Activated T-cell treated with anti-CD3 and anti-CD28 coated beads, Interleukin-2, amount 50 U/mL, for 72 hours (primary cell): ENCODE results near the gene HACD2. TPM values are rescaled to one million over a fixed set of nuclear protein-coding genes. Genes with fewer than 3 reads are reported as not detected.

Source experiments
- ATAC-seq, 2 donors: fragments of 150-1000 bp; cut with Tn5 transposase; replicated peaks in 1 of 2; 2 replicates each; pipeline ENCODE4 v1.10.0; 2021; ENCODE audit warnings: moderate library complexity in 2 of 2, mild to moderate bottlenecking in 1 of 2
- DNase-seq, 2 donors: peaks; one replicate each; pipeline ENCODE4 v3.0.0; 2021 to 2022; ENCODE audit warnings: mixed read lengths in 1 of 2
- H3K27ac Mint-ChIP-seq: one replicate; pipeline ENCODE4 v1.8.0; 2022; ENCODE audit warnings: mild to moderate bottlenecking, moderate library complexity, mixed read lengths
- H3K27me3 Mint-ChIP-seq: one replicate; pipeline ENCODE4 v1.8.0; 2022; ENCODE audit warnings: low read depth, mixed read lengths
- H3K36me3 Mint-ChIP-seq, 2 donors: one replicate each; pipeline ENCODE4 v1.8.0; 2022; ENCODE audit warnings: mixed read lengths in 2 of 2, mild to moderate bottlenecking in 1 of 2; ENCODE audit not compliant: insufficient read depth in 2 of 2
- H3K4me1 Mint-ChIP-seq: one replicate; pipeline ENCODE4 v1.8.0; 2022; ENCODE audit warnings: low read depth, mixed read lengths
- H3K4me3 Mint-ChIP-seq, 2 donors: one replicate each; pipeline ENCODE4 v1.8.0; 2022; ENCODE audit warnings: mild to moderate bottlenecking in 2 of 2, mixed read lengths in 2 of 2, moderate library complexity in 2 of 2
- H3K9me3 Mint-ChIP-seq, 2 donors: one replicate each; pipeline ENCODE4 v1.8.0; 2022; ENCODE audit warnings: mixed read lengths in 2 of 2
- total RNA-seq, 2 donors: library from RNA; stranded (reverse); gene quantifications; one replicate each; pipeline ENCODE4 v1.2.3, GENCODE V29; 2022

The HACD2 gene
- total RNA-seq, 2 donors from 2014 or later: 27.1 to 30.0 TPM

DNA sequence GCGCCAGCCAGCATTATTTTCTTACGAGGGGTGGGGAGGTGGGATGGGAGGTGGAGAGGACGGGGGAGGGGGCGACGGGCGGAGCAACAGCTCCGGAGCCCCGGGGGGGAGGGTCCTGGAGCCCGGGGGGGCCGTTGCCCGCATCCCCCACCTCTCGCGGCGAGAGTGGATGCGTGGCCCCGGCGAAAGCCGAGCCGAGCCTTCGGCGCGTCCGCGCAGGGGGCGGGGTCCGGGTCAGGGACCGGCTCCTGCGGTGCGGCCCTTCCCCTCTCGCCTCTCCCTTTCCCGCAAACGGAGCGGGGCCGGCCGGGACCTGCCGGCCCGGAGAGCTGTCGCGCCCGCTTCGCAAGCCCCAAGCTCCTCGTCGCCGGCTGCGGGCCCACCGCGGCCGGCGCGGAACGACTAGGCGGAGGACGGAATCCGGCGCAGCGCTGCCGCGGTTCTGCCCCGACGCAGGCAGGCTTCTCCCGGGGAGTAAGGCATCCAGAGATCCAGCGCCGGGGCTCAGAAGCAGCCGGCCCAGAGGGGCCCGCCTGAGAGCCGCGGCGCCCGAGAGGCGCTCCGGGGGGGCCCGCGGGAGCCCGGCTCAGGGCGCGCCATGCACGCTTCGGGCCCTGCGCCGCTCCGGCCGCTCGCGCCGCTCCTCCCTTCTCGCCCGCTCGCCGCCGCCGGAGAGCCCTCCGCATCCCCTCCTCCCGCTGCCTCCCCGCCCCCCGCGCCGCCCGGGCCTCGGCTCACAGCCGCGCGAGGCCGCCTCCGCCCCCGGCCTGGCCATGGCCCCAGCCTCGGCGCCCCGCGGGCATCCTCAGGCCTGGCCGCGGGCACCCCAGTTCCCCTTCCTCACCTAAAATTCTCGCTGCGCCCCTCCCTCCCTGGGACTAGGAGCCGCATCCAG lies 135.5 kb downstream of the HACD2 start:
- Mint-ChIP-seq H3K9me3 (no peaks in the 10 kb centered on the region), H3K4me1 (no peaks in the 10 kb centered on the region), H3K27me3 (peaks cover 58% of the 10 kb centered on the region), H3K36me3 (peaks cover 1 to 2% of the 10 kb centered on the region in 2 donors), H3K27ac (no peak overlapping the region), H3K4me3 (peak overlapping the region; percentile 54 to 74)
- peak; percentile 34 to 49 for ATAC-seq
- DNase-seq: peak; percentile 14 to 16

DNA sequence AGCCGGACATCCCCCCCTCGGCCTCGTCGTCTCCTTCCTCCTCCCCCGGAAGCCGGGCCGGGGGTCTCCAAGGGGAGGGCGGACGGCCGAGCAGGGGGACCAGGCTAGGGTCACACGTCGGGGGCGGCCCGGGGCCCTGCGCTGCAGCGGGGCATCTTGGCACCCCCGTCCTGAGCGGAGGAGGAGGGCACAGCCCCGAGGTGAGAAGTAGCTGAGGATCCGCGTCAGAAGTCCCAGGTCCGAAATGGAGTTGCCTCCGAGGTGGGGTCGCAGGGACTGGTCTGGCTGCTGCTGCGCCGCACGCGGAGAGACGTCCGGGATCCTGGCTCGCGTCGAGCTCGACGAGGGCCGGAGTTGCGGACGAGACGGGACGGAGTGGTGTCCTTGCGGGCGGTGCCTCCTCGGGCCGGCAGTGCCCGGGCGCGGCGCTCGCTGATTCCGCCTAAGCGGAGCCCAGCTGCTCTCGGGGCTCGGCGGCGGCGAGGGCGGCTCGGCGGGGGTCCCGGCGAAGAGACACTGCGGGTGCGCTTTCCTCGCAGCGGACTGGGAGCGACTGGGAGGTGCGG lies 136.2 kb downstream of the HACD2 start, which contains the start of gene ADCY5:
Gene ADCY5 (minus strand): TSS at position 555 of the 566 bp plus-strand sequence. CDS start 545 bp downstream, at position 10.
- DNase-seq (peak; percentile 4 to 9), ATAC-seq (peak in 1 of 2 donors; percentile 23)
- H3K27me3 Mint-ChIP-seq: peaks cover 58% of the 10 kb centered on the region
- peaks cover 1 to 2% of the 10 kb centered on the region in 2 donors for H3K36me3 Mint-ChIP-seq
- peak within 1 kb of the TSS; percentile 54 to 74 for H3K4me3 Mint-ChIP-seq
- H3K9me3 Mint-ChIP-seq: no peaks in the 10 kb centered on the region
- no peaks in the 10 kb centered on the region for H3K4me1 Mint-ChIP-seq
- no peak within 1 kb of the TSS for H3K27ac Mint-ChIP-seq

DNA sequence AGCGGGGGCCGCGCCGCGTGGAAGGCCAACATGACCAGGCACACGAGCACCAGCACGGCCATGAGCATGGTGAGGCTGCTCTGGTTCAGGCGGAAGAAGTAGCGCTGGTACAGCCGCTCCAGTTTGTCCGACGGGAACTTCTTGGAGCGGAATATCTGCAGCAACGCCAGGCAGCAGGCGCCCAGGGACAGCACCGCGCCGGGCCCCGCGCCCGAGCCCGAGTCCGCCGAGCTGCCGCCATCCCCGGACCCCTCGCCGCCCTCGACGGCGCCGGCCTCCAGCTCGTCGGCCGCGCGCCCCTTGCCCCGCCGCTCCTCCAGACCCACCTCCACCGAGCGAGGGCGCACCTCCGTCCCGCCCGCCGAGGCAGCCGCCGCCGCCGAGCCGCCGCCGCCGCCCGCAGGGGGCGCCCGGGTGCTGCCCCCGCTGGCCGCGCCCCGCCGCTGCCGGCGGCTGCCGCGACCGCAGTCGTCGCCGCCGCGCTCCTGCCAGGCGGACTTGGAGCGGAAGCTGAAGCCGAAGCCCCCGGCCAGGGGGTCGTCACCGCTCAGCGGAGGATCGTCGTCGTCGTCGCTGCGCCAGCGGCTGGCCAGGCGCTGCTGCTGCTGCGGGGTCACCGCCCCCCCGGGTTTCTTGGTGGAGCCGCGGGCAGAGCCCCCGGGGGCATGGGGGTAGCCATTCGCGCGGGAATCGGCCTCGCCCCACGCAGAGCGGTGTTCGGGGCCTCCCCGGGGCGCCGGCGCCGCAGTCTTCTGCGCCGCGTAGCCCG lies 136.9 kb downstream of the HACD2 start:
- Mint-ChIP-seq H3K36me3 (peaks cover 1 to 2% of the 10 kb centered on the region in 2 donors), H3K4me3 (peak overlapping the region; percentile 59), H3K27me3 (peaks cover 61% of the 10 kb centered on the region), H3K27ac (no peak overlapping the region), H3K4me1 (no peaks in the 10 kb centered on the region), H3K9me3 (no peaks in the 10 kb centered on the region)
- ATAC-seq (peak; percentile 71), DNase-seq (peak; percentile 66 to 74)

DNA sequence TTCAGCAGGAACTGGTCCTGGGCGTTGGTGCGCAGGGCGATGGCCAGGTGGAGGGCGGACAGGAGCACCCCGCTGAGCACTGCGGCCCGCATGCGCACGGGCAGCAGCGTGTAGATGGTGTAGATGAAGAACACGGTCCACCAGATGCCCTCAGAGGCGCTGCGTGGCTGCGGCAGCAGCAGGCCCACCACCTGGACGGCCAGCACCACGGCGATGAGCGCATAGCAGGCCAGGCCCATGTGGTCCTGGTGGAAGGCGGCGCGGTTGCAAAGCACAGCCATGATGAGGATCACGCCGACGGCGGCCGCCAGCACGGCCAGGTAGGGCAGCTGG lies 137.5 kb downstream of the HACD2 start:
- H3K9me3 Mint-ChIP-seq: no peaks in the 10 kb centered on the region
- ATAC-seq: no peak
- H3K27me3 Mint-ChIP-seq: peaks cover 65% of the 10 kb centered on the region

DNA sequence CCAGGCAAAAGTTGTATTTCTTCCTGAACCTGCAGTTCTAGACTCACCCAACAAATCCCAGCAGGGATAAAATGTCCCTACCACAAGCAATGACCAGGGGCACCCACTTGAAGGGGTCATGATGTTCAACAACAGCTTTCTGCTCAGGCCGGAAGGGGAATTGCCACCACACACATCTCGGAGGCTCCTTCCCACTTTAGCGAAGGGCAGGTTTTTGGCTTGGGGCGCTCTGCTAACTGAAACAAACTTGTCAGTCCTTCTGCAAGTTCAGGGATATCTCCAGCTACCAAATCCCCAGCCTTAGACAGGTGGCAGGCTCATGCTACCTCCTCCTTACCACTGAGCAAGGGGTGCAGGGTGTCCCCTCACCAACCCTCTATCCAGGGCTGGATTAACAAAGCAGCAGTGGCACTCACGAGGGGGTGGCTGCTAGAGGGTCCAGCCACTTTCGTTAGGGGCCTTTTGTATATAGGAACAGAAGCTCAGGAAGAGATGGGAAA lies 138.2 kb downstream of the HACD2 start:
- Mint-ChIP-seq H3K27ac (no peak overlapping the region), H3K36me3 (peaks cover 1 to 2% of the 10 kb centered on the region in 2 donors), H3K4me1 (no peaks in the 10 kb centered on the region), H3K4me3 (peak overlapping the region; percentile 59), H3K9me3 (no peaks in the 10 kb centered on the region), H3K27me3 (peaks cover 65% of the 10 kb centered on the region)
- DNase-seq (no peak), ATAC-seq (no peak)

More for the DNA sequence above, 137.5 kb downstream of the HACD2 start:
- no peak overlapping the region for H3K27ac Mint-ChIP-seq
- peaks cover 1 to 2% of the 10 kb centered on the region in 2 donors for H3K36me3 Mint-ChIP-seq
- DNase-seq: no peak
- H3K4me3 Mint-ChIP-seq: peak overlapping the region; percentile 59
- H3K4me1 Mint-ChIP-seq: no peaks in the 10 kb centered on the region

DNA sequence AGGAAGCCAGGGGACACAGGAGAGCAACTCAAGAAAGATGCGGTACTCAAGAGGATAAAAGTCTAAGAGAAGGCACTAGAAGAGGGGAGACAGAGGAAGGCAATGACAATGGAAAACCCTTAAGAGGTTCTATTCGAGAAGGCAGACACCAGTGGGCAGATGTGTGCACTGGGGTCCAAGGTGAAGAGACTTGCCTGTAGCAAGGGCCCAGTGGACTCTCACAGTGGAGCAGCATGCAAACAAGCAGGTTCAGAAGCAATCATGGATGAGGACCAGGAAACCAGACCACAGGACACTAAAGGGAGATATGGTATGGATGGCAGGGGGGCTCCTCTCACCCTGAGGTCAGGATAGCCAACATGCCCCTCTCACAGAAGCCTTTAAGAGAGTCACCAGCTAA lies 138.6 kb downstream of the HACD2 start:
- no peak for DNase-seq
- no peak overlapping the region for H3K27ac Mint-ChIP-seq
- H3K4me3 Mint-ChIP-seq: no peak overlapping the region
- H3K4me1 Mint-ChIP-seq: no peaks in the 10 kb centered on the region
- H3K36me3 Mint-ChIP-seq: peaks cover 1 to 2% of the 10 kb centered on the region in 2 donors
- no peak for ATAC-seq
- H3K27me3 Mint-ChIP-seq: peaks cover 61% of the 10 kb centered on the region
- H3K9me3 Mint-ChIP-seq: no peaks in the 10 kb centered on the region

DNA sequence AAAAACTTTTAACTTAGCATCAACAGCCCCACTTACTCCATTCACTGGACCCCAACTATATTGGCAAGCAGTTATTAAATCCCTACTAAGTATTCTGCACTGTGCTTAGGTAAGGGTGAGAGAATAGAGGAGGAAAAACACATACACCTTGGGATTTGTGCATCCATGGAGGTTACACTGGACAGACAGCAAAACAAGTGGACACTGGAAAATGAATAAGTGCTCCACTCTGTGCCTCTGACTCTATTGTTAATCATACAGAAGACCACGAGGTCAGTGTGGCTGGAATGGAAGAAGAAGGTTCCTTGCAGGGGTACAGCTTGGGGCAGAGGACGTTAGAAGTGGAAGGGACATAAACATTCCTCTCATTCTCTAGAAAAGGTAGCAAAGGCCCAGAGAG lies 139.2 kb downstream of the HACD2 start:
- H3K36me3 Mint-ChIP-seq: peaks cover 1 to 2% of the 10 kb centered on the region in 2 donors
- no peaks in the 10 kb centered on the region for H3K4me1 Mint-ChIP-seq
- no peaks in the 10 kb centered on the region for H3K9me3 Mint-ChIP-seq
- DNase-seq (no peak), ATAC-seq (no peak)
- H3K4me3 Mint-ChIP-seq: no peak overlapping the region
- H3K27ac Mint-ChIP-seq: no peak overlapping the region
- H3K27me3 Mint-ChIP-seq: peaks cover 61% of the 10 kb centered on the region

DNA sequence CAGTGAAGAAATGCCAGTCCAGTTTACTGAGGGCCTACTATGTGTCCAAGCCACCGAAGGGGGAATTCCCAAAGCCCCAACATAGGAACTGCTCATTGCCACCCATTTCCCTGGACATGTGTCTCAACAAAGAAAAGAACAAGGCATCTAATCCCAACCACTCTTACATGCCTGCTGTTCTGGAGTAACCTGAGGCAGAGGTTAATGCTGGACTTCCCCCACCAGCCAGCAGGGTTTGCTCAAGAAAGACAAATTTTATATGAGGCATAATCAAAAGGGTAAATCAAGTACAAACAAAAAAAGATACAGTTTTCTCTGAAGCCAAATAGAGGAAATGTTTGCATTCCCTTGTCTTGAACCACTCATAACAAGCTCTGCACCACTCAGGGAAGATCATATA lies 140.1 kb downstream of the HACD2 start:
- Mint-ChIP-seq H3K36me3 (peaks cover 1 to 2% of the 10 kb centered on the region in 2 donors), H3K27me3 (peaks cover 59% of the 10 kb centered on the region), H3K9me3 (no peaks in the 10 kb centered on the region), H3K4me1 (no peaks in the 10 kb centered on the region), H3K4me3 (no peak overlapping the region), H3K27ac (no peak overlapping the region)
- no peak for ATAC-seq
- no peak for DNase-seq

DNA sequence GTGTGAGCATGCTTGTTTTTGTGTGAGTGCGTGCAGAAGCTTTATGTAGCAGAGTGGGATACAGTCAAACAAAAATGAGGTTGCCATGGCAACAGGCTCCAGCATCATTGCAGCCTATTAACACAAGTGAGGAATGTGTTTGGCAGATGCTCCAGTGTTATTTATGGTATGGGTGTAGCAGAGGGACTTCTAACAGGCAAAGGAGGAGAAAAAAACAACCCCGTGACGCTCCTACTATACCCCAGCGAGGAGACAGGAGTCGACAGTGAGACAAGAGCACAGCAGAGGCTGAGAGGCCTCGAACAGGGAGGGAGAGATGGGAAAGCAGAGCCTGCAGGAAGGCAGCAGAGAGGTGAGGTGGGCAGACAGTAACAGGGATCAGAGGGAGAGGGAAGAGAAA lies 140.8 kb downstream of the HACD2 start:
- Mint-ChIP-seq H3K4me1 (no peaks in the 10 kb centered on the region), H3K9me3 (no peaks in the 10 kb centered on the region), H3K27ac (no peak overlapping the region), H3K4me3 (no peak overlapping the region), H3K27me3 (peaks cover 59% of the 10 kb centered on the region), H3K36me3 (peaks cover 1 to 2% of the 10 kb centered on the region in 2 donors)
- no peak for ATAC-seq
- DNase-seq: no peak

DNA sequence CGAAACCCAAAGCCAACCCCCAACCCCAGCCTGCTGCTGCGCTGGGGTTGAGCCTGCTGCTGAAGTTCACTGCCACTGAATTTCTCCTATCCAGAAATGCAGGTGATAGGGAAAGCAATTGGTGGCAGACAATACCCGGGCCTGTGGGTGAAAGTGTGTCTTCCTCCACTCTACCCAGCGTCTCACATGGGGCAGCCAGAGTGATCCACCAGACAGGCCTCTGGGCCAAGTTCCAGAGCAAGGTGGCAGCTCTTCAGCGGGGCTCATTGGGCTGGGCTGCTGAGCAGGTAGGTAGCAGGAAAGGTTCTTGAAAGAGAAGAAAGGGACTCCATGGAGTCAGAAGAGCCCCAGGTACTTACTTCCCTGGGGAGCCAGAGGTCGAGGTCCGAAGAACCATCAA lies 141.9 kb downstream of the HACD2 start:
- Mint-ChIP-seq H3K4me1 (no peaks in the 10 kb centered on the region), H3K27ac (no peak overlapping the region), H3K27me3 (peaks cover 59% of the 10 kb centered on the region), H3K9me3 (no peaks in the 10 kb centered on the region), H3K4me3 (no peak overlapping the region), H3K36me3 (peaks cover 1 to 2% of the 10 kb centered on the region in 2 donors)
- DNase-seq: no peak
- ATAC-seq: no peak

DNA sequence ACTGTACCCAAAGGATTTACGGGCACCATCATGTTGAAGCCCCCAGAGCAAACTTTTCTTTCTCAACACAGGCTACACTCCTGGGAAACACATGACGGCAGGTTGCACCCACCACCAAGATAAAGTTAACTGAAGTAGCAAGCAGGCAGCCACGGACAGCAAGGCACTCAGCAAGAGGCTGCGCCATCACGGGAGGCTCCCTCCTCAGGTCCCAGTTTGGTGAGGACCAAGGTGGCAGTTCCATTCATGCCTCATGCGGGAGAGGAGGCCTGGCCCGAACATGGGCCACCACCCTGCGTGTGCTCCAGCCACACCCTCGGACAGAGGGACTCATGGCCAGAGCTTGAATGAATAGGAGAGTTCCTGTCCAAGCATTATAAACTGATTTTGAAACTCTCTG lies 142.7 kb downstream of the HACD2 start:
- H3K36me3 Mint-ChIP-seq: peaks cover 1 to 2% of the 10 kb centered on the region in 2 donors
- ATAC-seq (no peak), DNase-seq (no peak)
- H3K9me3 Mint-ChIP-seq: no peaks in the 10 kb centered on the region
- H3K27ac Mint-ChIP-seq: no peak overlapping the region
- no peaks in the 10 kb centered on the region for H3K4me1 Mint-ChIP-seq
- H3K4me3 Mint-ChIP-seq: no peak overlapping the region
- peaks cover 63% of the 10 kb centered on the region for H3K27me3 Mint-ChIP-seq
